Vagina (tissue), 2 donors: ENCODE results near the gene TLN1.

Source experiments
- POLR2A ChIP-seq, 2 donors: fragments of 450-650 bp; IDR thresholded peaks; one replicate each; pipeline ENCODE4 v1.6.1; 2017; ENCODE audit warnings: antibody characterized with exemption in 2 of 2, mild to moderate bottlenecking in 2 of 2, moderate library complexity in 2 of 2
- POLR2AphosphoS5 ChIP-seq, 2 donors: sonication (generic); formaldehyde crosslinking; IDR thresholded peaks; one replicate each; pipeline ENCODE4 v1.9.0; 2017; ENCODE audit warnings: antibody characterized with exemption in 2 of 2, mild to moderate bottlenecking in 2 of 2, low read depth in 1 of 2; ENCODE audit not compliant: insufficient read depth in 1 of 2
- TF ChIP-seq, protein P1 (sequence below), 3 experiments: fragments of 450-650 bp in 2 of 3; fragments of 200-600 bp in 1 of 3; sonication (generic) in 1 of 3; IDR thresholded peaks; one replicate each; pipeline ENCODE4 v1.5.1; 2017 to 2019; ENCODE audit warnings: antibody characterized with exemption in 3 of 3, mild to moderate bottlenecking in 2 of 3, moderate library complexity in 2 of 3

GRCh38 chr9:35769763-35770162 is 37.8 kb upstream of the TLN1 start:
- TF ChIP-seq, protein P1, sequence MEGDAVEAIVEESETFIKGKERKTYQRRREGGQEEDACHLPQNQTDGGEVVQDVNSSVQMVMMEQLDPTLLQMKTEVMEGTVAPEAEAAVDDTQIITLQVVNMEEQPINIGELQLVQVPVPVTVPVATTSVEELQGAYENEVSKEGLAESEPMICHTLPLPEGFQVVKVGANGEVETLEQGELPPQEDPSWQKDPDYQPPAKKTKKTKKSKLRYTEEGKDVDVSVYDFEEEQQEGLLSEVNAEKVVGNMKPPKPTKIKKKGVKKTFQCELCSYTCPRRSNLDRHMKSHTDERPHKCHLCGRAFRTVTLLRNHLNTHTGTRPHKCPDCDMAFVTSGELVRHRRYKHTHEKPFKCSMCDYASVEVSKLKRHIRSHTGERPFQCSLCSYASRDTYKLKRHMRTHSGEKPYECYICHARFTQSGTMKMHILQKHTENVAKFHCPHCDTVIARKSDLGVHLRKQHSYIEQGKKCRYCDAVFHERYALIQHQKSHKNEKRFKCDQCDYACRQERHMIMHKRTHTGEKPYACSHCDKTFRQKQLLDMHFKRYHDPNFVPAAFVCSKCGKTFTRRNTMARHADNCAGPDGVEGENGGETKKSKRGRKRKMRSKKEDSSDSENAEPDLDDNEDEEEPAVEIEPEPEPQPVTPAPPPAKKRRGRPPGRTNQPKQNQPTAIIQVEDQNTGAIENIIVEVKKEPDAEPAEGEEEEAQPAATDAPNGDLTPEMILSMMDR (IDR thresholded peaks at IDR 0.05): no peak
- TF ChIP-seq POLR2AphosphoS5 (IDR thresholded peaks at IDR 0.05; ENCODE audit: insufficient read depth in 1 of 2, low read depth in 1 of 2) (no peak), POLR2A (IDR thresholded peaks at IDR 0.05) (no peak)
